Measurements from ENCODE around the gene NDUFAF5.
A peak's percentile ranks its signal among the peaks of the same experiment; 100 is the strongest.

The NDUFAF5 gene

DNA sequence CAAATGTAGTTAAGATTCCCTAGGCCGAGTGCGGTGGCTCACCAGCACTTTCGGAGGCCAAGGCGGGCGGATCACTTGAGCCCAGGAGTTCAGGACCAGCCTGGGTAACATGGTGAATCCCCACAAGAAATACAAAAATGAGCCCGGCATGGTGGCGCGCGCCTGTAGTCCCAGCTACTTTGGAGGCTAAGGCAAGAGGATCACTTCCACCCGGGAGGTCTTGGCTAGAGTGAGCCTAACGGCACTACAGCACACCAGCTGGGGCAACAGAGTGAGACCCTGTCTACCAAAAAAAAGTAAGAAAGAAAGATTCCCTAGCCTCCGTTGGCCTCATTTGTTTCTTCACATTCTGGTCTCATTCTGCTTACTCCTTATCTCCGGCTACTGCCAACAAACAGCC, 1.3 kb upstream of the NDUFAF5 start:
- DNase-seq: no peak

DNA sequence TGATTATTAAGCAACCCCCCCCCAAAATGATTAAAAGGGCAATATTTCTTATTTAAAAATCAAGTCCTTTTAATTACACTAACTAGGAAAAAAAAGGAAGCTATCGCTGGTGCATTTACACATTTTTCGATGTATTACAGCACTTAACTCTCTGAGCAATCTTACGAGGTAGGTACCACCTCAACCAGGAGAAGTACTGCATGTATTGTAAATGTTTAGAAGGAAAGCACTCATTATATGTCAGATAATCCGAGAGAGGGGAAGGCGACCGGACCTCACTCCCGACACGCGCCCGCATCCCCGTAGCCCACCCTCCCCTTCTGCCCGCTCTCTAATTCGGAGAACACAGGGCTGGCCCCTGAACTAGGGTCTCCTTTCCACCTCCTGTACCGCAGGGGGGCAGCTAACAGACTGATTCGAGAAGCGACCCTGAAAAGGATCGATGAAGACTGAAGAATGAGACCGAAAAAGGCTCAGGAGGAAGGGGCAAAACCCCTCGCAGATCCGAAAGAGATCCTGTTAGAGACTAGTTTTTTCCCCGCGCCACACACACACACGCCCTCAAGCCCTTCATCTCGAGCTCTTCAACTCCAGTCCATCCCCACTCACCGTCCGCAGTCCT, 446 bp upstream of the NDUFAF5 start:
- no peak for DNase-seq

DNA sequence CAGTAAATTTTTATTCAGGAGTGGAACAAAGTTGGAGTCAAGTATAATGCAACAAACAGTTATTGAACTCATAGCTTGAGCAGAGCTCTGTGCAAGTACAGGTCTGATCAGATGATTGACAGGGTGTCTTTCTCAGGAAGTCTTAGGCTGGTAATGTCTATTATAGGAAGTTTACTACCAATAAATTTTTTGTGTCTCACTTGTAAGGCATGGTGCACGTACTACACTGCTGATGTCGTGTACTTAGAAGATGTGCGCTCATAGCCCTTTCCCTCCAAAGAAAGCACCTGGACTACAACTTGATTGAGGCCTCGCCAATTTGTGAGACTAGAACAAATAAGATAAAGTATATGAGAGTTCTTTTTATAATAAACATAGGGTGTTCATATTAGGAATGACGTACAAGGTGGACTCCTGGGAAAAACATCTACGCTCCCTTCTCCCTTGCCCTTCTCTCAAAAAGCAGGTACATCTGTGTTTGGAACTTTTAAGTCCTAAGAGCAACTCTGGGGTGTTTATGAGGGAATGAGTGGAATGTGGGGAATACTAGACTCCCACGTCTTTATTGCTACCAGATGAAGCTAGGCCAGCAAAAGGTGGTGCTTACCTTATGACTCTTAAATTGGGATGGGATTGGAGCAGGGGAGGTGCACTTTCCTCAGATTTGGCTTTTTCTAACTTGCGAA, 1.5 kb downstream of the NDUFAF5 start:
- DNase-seq: no peak

DNA sequence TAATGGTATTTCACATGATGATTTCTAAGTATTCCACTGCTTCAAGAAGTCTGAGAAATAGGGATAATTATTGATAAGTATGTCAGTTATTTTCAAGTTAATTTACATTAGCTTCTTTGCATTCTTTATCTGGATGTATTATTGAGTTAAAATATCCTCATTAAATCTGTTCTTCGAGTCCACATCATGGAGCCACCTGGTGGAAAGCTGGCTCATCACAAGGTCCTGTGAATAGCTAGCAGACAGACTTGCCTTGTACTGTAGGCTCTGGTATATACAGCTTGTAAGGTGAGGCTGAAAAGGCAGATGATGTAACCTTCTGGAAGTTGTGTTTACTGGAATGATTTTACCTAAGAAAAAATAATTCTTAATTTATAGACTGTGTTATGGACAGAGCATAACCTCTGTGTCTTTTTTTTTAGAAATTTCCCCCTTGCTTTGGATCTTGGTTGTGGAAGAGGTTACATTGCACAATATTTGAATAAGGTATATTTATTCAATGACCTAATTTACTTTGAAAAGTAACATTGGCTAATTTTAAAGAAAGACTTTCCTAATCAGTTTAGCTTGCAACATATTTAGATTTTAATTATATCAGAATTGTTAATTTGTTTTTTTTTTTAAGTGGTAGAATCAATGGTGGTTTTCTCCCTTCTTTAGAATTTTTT, 3.5 kb downstream of the NDUFAF5 start:
- DNase-seq: peak; percentile 7

GRCh38 chr20:13790708-13791107, 5.9 kb downstream of the NDUFAF5 start:
- DNase-seq: no peak

DNA sequence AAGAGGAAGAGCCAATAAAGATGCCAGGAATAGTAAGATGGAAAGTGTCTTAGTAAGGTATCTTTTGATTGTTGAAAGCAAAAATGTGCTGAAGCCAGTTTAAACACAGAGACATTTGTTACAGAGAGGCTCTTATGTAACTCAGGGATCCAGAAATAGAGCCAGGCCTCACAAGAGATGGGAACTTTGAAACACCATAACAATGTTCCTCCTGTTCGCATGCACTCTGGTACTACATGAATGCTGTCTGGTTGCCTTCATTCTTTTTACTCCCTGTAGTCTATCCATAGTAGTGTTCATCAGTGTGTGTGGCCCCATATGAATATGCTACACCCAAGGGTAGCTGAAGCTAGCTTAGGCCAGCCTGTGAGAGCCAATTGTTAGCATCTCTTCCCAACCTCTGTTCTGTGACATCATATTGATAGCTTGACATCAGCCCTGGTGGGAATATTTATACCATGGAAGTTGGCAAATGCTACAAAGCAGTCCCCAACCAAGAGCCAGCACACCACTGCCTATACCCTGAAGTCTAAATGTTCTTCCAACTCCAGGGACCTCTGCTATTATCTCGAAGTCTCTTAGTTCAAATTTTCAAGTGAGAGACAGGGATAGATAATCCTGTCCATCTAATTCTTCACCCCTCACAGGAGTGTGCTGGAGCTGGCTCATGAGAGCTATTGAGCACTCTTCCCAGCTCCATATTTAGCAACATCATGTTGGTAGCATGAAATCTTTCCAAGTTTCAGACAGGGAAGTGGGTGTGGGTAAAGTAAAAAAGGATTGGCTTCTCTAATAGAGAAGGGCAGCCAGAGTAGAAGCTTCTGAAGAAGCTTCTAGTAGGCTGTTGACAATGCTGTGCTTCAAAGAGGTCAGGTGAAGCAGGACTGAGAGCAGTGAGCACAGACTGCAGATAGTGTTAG, 7.0 kb downstream of the NDUFAF5 start:
- DNase-seq: no peak

GRCh38 chr20:13793001-13793400, 8.2 kb downstream of the NDUFAF5 start:
- no peak for DNase-seq

DNA sequence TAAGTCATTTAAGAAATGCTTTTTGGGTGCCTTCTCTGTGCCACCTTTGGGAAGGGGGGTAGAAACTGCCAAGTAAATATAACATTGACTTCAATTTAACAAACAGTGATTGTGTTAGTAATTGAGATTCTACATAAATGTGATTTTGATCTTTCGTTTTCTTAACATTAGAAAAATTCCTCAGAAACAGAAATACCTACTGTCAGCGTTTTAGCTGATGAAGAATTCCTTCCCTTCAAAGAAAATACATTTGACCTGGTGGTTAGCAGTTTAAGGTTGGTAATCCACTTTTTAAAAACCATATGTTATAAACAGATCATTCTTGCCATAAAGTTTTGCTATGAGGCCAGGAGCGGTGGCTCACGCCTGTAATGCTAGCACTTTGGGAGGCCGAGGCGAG, 9.8 kb downstream of the NDUFAF5 start:
- no peak for DNase-seq

- no peak for DNase-seq
These were observed 14.2 kb downstream of the NDUFAF5 start for GRCh38 chr20:13799040-13799439.

- no peak for DNase-seq
These were observed 15.1 kb downstream of the NDUFAF5 start for GRCh38 chr20:13799974-13800373.

- peak; percentile 69 for DNase-seq
These were observed 15.9 kb downstream of the NDUFAF5 start for GRCh38 chr20:13800728-13801134.

GRCh38 chr20:13809373-13809772, 24.5 kb downstream of the NDUFAF5 start:
- DNase-seq: no peak

- DNase-seq: no peak
These were observed 25.0 kb downstream of the NDUFAF5 start for GRCh38 chr20:13809855-13810254.

DNA sequence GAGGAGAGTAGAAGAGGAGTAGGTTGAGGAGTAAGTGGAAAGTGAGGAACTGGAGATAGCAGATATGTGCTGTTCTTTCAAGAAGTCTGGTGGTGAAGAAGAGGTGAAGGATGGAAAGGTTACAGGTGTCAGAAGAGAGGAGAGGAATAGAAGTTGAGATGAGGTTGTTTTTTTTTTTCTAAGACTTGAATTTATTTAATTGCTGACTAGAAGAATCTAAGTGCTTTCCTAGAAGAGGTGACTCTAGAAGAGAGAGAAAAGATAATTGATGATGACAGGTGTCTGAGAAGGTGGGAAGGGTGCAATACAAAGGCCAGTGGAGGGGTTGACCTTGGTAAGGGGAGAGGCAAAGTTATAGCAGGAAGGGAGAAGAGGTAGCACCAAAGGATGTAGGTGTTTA, 25.6 kb downstream of the NDUFAF5 start:
- DNase-seq: no peak

GRCh38 chr20:13813910-13814309, 29.1 kb downstream of the NDUFAF5 start:
- DNase-seq: no peak

GRCh38 chr20:13814672-13815071, 29.8 kb downstream of the NDUFAF5 start:
- no peak for DNase-seq

GRCh38 chr20:13816757-13817156, 31.9 kb downstream of the NDUFAF5 start:
- no peak for DNase-seq

- DNase-seq: no peak
These were observed 32.5 kb downstream of the NDUFAF5 start for GRCh38 chr20:13817342-13817741.

DNA sequence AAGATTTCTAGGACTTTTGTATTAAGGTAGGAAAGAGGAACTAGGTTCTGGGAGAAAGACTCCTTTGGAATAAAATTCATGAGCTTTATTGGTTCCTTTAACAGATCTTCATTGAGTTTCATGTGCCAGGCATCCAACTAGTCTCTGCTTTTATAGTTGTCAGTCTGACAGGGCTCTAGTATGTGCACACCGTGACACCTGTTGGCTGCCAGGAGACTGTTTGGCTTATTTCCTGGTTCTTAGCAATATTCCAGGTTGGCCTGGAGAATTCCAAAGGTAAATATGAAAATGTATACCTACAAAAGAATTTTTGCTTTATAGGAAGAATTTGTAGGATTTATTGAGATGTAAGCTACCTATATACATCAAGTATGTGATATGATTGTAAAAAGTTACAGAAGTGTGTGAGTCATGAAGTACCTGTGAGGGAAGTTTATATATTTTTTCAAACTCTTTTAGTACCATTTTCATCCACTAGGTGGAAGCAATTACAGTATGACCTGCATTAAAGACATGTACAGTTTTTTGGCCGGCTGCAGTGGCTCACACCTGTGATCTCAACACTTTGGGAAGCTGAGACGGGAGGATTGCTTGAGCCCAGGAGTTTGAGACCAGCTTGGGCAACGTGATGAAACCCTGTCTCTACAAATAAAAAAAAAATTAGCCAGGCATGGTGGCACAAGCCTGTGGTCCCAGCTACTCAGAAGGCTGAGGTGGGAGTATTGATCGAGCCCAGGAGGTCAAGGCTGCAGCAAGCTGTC, 35.2 kb downstream of the NDUFAF5 start:
- peak; percentile 42 for DNase-seq

DNA sequence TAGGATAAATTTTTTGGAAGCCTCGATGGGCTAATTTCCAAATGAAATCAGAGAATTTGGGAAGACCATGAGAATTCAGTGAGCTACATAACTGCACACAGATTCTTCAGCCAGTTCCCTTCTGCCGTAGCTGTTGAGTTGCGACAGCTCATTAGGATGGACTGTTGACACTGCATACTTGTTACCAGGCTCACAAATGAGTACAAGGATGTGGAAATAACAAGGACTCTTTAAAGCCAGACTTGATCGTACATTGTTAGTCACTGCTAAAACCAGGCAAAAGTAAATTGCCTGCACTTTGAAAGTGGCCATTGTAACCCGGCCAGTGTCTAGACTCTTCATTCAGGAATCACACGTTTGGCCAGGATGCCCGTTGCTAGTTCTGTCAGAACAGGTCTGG, 37.0 kb downstream of the NDUFAF5 start:
- no peak for DNase-seq

- DNase-seq: no peak
These were observed 37.6 kb downstream of the NDUFAF5 start for GRCh38 chr20:13822459-13822858.

GRCh38 chr20:13824459-13824858, 39.6 kb downstream of the NDUFAF5 start:
- no peak for DNase-seq

GRCh38 chr20:13825465-13825864, 40.6 kb downstream of the NDUFAF5 start:
- DNase-seq: no peak

Data from NCI-H774 (cell line).